Body of pancreas (tissue), 4 donors: Measurements from ENCODE around the gene WNT7B. TPM values are rescaled to one million over a fixed set of nuclear protein-coding genes. Genes with fewer than 3 reads are reported as not detected.

Experiments
- ATAC-seq: fragments of 150-250 bp; one replicate; pipeline ENCODE4 v1.9.1; 2016
- DNase-seq, 4 donors: peaks; one replicate each; pipeline ENCODE4 v3.0.0-alpha.2; 2019
- H3K27ac ChIP-seq, 4 donors: fragments of 200-600 bp; sonication (generic); 1 replicate in 3 of 4; 2 replicates in 1 of 4; pipeline versions ENCODE4 v1.5.1 to v1.6.1; 2016 to 2019; ENCODE audit warnings: mild to moderate bottlenecking in 1 of 4, mixed read lengths in 1 of 4, moderate library complexity in 1 of 4
- H3K27me3 ChIP-seq, 2 donors: fragments of 200-600 bp; sonication (generic); one replicate each; pipeline ENCODE4 v1.6.0; 2016; ENCODE audit warnings: mild to moderate bottlenecking in 1 of 2
- H3K36me3 ChIP-seq, 2 donors: fragments of 200-600 bp; sonication (generic); replicated peaks in 1 of 2; 2 replicates each; pipeline ENCODE4 v1.5.1; 2016; ENCODE audit warnings: low read depth in 2 of 2; ENCODE audit not compliant: insufficient read depth in 1 of 2
- H3K4me1 ChIP-seq: fragments of 200-600 bp; sonication (generic); one replicate; pipeline ENCODE4 v1.6.0; 2016
- H3K4me3 ChIP-seq, 2 donors: fragments of 200-600 bp; sonication (generic); 1 replicate in 1 of 2; 2 replicates in 1 of 2; pipeline ENCODE4 v1.5.1; 2016 to 2019
- H3K9me3 ChIP-seq, 3 donors: fragments of 200-600 bp; sonication (generic); 1 replicate in 2 of 3; 2 replicates in 1 of 3; pipeline ENCODE4 v1.5.1; 2016
- POLR2A ChIP-seq, 3 donors: fragments of 450-650 bp; IDR thresholded peaks; one replicate each; pipeline ENCODE4 v1.6.1; 2016; ENCODE audit warnings: antibody characterized with exemption in 3 of 3, mild to moderate bottlenecking in 2 of 3
- WGBS, 2 donors: methylation state at CpG; one replicate each; pipeline ENCODE4 v1.1.5; 2017; 5-methylcytosine and 5-hydroxymethylcytosine counted together
- intact Hi-C: fragments of 100-400 bp; cut with DNase I; formaldehyde crosslinking; loops from one replicate; pipeline ENCODE4 v1.15.1; 2023
- total RNA-seq, 2 donors: library from RNA; depleted of rRNA; stranded (reverse); fragments of >200 nt; gene quantifications; one replicate each; pipeline ENCODE4 v1.1.0, GENCODE V29; 2016
- TF ChIP-seq, protein P1 (sequence below), 7 experiments: fragments of 450-650 bp in 4 of 7; fragments of 200-600 bp in 3 of 7; sonication (generic) in 3 of 7; IDR thresholded peaks; one replicate each; pipeline ENCODE4 v1.5.1; 2016 to 2019; ENCODE audit warnings: antibody characterized with exemption in 7 of 7

WNT7B gene
- total RNA-seq, 2 donors from 2014 or later, result 2.1 TPM; not detected in 1

DNA sequence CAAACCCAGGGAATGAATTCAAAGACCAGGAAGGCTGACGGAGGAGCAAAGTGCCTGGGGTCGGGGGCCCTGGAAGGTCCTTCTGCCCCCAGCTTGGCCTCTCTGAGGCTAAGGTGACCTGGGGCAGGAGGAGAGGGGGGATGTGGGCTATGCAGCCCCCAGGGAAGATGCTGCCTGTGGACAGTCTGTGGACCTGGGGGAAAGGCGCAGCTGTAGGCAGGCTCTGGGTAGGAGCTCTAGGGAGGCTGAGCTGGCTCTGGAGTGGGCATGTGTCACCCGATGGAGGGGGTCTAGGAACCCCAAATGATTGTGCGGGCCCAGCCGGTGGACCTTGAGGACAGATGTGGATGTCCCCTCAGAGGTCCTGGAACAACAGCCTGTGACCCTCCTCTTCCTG, 42.8 kb downstream of the WNT7B start:
- ATAC-seq (no peak), DNase-seq (no peak)
- no peak for TF ChIP-seq POLR2A (IDR thresholded peaks at IDR 0.05)
- TF ChIP-seq, protein P1, sequence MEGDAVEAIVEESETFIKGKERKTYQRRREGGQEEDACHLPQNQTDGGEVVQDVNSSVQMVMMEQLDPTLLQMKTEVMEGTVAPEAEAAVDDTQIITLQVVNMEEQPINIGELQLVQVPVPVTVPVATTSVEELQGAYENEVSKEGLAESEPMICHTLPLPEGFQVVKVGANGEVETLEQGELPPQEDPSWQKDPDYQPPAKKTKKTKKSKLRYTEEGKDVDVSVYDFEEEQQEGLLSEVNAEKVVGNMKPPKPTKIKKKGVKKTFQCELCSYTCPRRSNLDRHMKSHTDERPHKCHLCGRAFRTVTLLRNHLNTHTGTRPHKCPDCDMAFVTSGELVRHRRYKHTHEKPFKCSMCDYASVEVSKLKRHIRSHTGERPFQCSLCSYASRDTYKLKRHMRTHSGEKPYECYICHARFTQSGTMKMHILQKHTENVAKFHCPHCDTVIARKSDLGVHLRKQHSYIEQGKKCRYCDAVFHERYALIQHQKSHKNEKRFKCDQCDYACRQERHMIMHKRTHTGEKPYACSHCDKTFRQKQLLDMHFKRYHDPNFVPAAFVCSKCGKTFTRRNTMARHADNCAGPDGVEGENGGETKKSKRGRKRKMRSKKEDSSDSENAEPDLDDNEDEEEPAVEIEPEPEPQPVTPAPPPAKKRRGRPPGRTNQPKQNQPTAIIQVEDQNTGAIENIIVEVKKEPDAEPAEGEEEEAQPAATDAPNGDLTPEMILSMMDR (IDR thresholded peaks at IDR 0.05), result no peak
- Histone ChIP-seq H3K27me3 (no peaks in the 10 kb centered on the region), H3K4me1 (peaks cover 11% of the 10 kb centered on the region), H3K4me3 (no peak overlapping the region), H3K27ac (no peak overlapping the region), H3K9me3 (no peaks in the 10 kb centered on the region), H3K36me3 (no peaks in the 10 kb centered on the region)
- 59 to 64% methylated on average over 5 to 6 of the region's 6 CpGs for WGBS, 2 donors
- intact Hi-C loops, result no loop called here

DNA sequence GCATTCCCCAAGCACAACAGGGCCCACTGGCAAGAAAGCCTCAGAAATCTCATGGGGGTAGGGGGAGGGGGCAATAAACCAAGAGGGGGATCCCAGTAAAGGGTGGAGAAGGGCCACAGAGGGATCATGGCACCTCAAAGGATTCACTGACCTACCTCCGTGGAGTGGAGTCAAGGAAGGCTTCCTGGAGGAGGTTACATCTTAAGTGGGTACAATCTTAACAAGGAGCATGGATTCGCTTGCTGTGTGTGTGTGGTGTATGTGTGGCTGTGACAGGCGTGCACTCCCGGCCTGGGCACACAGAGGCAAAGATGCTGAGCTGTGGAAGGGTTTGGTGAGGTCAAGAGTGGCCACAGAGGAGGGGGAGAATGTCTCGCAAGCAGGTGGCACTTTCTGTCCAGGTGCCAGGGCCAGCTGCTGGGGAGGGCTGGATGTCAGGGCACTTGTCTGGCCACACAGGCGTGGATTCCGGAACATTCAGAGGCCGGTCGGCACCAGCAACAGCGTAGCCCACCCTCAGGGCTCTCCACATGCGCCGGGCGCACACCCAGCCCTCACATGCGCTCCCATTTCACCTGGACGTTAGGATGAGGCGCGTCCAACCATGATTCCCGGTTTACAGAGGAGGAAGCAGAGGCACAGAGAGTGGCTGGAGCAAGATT, 43.3 kb downstream of the WNT7B start:
- Histone ChIP-seq H3K27me3 (no peaks in the 10 kb centered on the region), H3K4me1 (peaks cover 11% of the 10 kb centered on the region), H3K4me3 (no peak overlapping the region), H3K9me3 (no peaks in the 10 kb centered on the region), H3K36me3 (no peaks in the 10 kb centered on the region), H3K27ac (no peak overlapping the region)
- WGBS, 2 donors, result 64 to 78% methylated on average over 13 to 18 of the region's 18 CpGs
- DNase-seq (no peak), ATAC-seq (no peak)
- TF ChIP-seq, protein P1 (IDR thresholded peaks at IDR 0.05), result no peak
- TF ChIP-seq POLR2A (IDR thresholded peaks at IDR 0.05), result no peak
- intact Hi-C loops, result no loop called here

DNA sequence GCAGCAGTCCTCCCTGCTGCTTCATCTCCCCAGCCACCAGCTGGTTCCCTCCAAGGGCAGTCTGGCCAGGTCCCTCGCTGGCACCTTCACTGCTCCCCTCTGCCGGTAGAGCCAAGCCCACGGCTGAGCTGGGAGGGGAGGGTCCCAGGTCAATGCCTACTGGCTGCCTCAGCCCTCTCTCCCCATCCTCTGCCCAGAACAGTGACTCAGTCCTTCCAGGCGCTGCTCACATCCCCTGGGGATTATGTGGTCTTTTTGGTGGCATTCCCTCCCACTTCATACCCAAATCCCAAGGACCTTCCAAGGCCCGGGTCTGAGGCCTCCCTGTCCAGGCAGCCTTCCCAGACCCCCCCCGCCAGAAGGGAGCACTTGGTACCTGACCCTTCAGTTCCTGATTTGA, 44.9 kb downstream of the WNT7B start:
- TF ChIP-seq, protein P1 (IDR thresholded peaks at IDR 0.05), result no peak
- no peak for TF ChIP-seq POLR2A (IDR thresholded peaks at IDR 0.05)
- Histone ChIP-seq H3K4me3 (no peak overlapping the region), H3K36me3 (no peaks in the 10 kb centered on the region), H3K27me3 (no peaks in the 10 kb centered on the region), H3K9me3 (no peaks in the 10 kb centered on the region), H3K4me1 (peaks cover 11% of the 10 kb centered on the region), H3K27ac (no peak overlapping the region)
- DNase-seq, result no peak
- intact Hi-C loops, result no loop called here
- ATAC-seq, result no peak
- 60 to 62% methylated on average over 6 of the region's 6 CpGs for WGBS, 2 donors

DNA sequence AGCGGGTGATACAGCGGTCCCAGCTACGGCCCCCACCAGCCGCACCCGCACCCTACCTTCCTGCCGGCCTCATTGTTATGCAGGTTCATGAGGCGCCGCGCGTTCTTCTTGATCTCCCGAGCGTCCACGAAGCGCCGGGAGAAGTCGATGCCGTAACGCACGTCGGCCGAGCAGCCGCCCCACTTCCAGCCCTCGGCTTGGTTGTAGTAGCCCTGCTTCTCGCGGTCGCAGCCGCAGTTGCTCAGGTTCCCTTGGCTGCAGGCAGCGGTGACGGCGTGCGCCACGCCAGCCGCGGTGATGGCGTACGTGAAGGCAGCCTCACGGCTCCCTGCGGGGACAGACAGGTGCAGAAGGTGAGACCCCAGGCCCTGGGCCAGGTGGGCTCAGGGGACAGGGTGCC, 45.9 kb downstream of the WNT7B start:
- DNase-seq (no peak), ATAC-seq (no peak)
- Histone ChIP-seq H3K9me3 (no peaks in the 10 kb centered on the region), H3K4me1 (peaks cover 15% of the 10 kb centered on the region), H3K4me3 (no peak overlapping the region), H3K27ac (no peak overlapping the region), H3K36me3 (no peaks in the 10 kb centered on the region), H3K27me3 (no peaks in the 10 kb centered on the region)
- WGBS, 2 donors, result 88 to 93% methylated on average over 8 to 34 of the region's 38 CpGs
- intact Hi-C loops, result no loop called here
- TF ChIP-seq POLR2A (IDR thresholded peaks at IDR 0.05), result no peak
- TF ChIP-seq, protein P1 (IDR thresholded peaks at IDR 0.05), result no peak

DNA sequence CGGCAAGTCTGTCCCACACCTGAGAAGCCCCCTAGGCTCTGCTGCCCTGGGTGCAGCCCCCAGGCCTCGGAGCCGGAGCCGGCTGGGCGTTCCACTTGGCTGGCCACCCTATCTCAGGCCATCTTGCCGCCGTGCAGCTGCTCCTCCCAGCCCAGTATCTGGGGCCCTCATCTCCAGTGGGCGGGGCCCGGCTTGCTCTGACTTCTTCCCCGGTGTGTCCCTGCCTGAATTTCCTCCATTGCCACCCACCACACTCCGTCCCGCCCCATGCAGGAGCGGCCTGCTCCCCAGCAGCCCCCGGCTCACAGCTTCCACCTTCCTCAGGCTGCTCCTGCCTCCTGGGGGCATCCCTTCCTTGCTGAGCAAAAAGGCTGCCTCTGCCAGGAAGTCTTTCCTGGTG, 46.6 kb downstream of the WNT7B start:
- Histone ChIP-seq H3K27ac (no peak overlapping the region), H3K27me3 (no peaks in the 10 kb centered on the region), H3K36me3 (no peaks in the 10 kb centered on the region), H3K9me3 (no peaks in the 10 kb centered on the region), H3K4me3 (no peak overlapping the region), H3K4me1 (peaks cover 20% of the 10 kb centered on the region)
- ATAC-seq, result no peak
- DNase-seq, result no peak
- TF ChIP-seq, protein P1 (IDR thresholded peaks at IDR 0.05), result no peak
- TF ChIP-seq POLR2A (IDR thresholded peaks at IDR 0.05), result no peak
- 72 to 76% methylated on average over 13 to 14 of the region's 14 CpGs for WGBS, 2 donors
- intact Hi-C loops, result no loop called here
